Neural cell (in vitro differentiated cells): ENCODE results near the gene SLC39A13. TPM values are rescaled to one million over a fixed set of nuclear protein-coding genes. Genes with fewer than 3 reads are reported as not detected.

Experiments
- H2AFZ ChIP-seq: fragments of 200-600, 300-800 bp; sonication (generic), shearing (Covaris generic); 2 replicates; pipeline ENCODE4 v1.6.0; 2014; ENCODE audit warnings: low read depth, mild to moderate bottlenecking, antibody characterized with exemption, low read length, moderate library complexity
- H3F3A ChIP-seq: fragments of 200-600 bp; shearing (Covaris generic); 2 replicates; pipeline ENCODE4 v1.6.1; 2016; ENCODE audit warnings: mild to moderate bottlenecking, moderate library complexity, mixed read lengths, antibody characterized with exemption, low read length; ENCODE audit not compliant: insufficient read depth, poor library complexity, severe bottlenecking
- H3K27ac ChIP-seq: fragments of 200-600, 300-800 bp; sonication (generic), shearing (Covaris generic); 2 replicates; pipeline ENCODE4 v1.5.1; 2014; ENCODE audit warnings: mild to moderate bottlenecking, low read length, moderate library complexity
- H3K27me3 ChIP-seq: fragments of 300-800, 200-600 bp; sonication (generic), shearing (Covaris generic); 2 replicates; pipeline ENCODE4 v1.6.0; 2014; ENCODE audit warnings: mild to moderate bottlenecking, low read depth, low read length, moderate library complexity; ENCODE audit not compliant: insufficient read depth
- H3K36me3 ChIP-seq: fragments of 300-800, 200-600 bp; sonication (generic), shearing (Covaris generic); 2 replicates; pipeline ENCODE4 v1.5.1; 2014; ENCODE audit warnings: mild to moderate bottlenecking, antibody characterized with exemption, low read length, moderate library complexity; ENCODE audit not compliant: insufficient read depth
- H3K4me2 ChIP-seq: fragments of 300-800, 200-600 bp; sonication (generic), shearing (Covaris generic); 2 replicates; pipeline ENCODE4 v1.6.0; 2014; ENCODE audit warnings: mild to moderate bottlenecking, low read length
- H3K4me3 ChIP-seq: fragments of 300-800, 200-600 bp; sonication (generic), shearing (Covaris generic); 2 replicates; pipeline ENCODE4 v1.5.1; 2014; ENCODE audit warnings: mild to moderate bottlenecking, low read length, moderate library complexity
- H3K79me2 ChIP-seq: fragments of 200-600 bp; shearing (Covaris generic); replicated peaks from 2 replicates; pipeline ENCODE4 v1.6.0; 2014; ENCODE audit warnings: mild to moderate bottlenecking, low read length, moderate library complexity; ENCODE audit not compliant: insufficient read depth
- H3K9ac ChIP-seq: fragments of 300-800, 200-600 bp; sonication (generic), shearing (Covaris generic); 2 replicates; pipeline ENCODE4 v1.6.1; 2016; ENCODE audit warnings: mild to moderate bottlenecking, low read length, mixed read lengths
- H3K9me2 ChIP-seq: fragments of 200-600 bp; shearing (Covaris generic); 2 replicates; pipeline ENCODE4 v1.6.1; 2016; ENCODE audit warnings: mild to moderate bottlenecking, low read length, mixed read lengths; ENCODE audit not compliant: insufficient read depth
- H3K9me3 ChIP-seq: fragments of 200-600, 300-800 bp; sonication (generic), shearing (Covaris generic); 2 replicates; pipeline ENCODE4 v1.6.1; 2016; ENCODE audit warnings: mild to moderate bottlenecking, mixed run types, low read length, moderate library complexity, mixed read lengths
- H4K20me1 ChIP-seq: fragments of 200-600 bp; shearing (Covaris generic); 2 replicates; pipeline ENCODE4 v1.6.1; 2016; ENCODE audit warnings: mild to moderate bottlenecking, mixed run types; ENCODE audit not compliant: insufficient read depth
- CTCF ChIP-seq: fragments of 450-650 bp; IDR thresholded peaks from 2 replicates; pipeline ENCODE4 v1.5.1; 2014; ENCODE audit warnings: antibody characterized with exemption, mild to moderate bottlenecking, moderate library complexity; ENCODE audit not compliant: poor library complexity, severe bottlenecking
- EP300 ChIP-seq: fragments of 450-650 bp; conservative IDR thresholded peaks from 2 replicates; pipeline ENCODE4 v1.6.1; 2014; ENCODE audit warnings: antibody characterized with exemption, mild to moderate bottlenecking, moderate library complexity; ENCODE audit not compliant: poor library complexity, severe bottlenecking
- EZH2 ChIP-seq: fragments of 200-600, 300-800 bp; shearing (Covaris generic), sonication (generic); IDR thresholded peaks from 2 replicates; pipeline ENCODE4 v1.6.1; 2014; ENCODE audit warnings: antibody characterized with exemption, low read length, borderline replicate concordance, mild to moderate bottlenecking; ENCODE audit not compliant: insufficient read depth, poor library complexity, severe bottlenecking
- MXI1 ChIP-seq: fragments of 450-650 bp; conservative IDR thresholded peaks from 2 replicates; pipeline ENCODE4 v1.6.1; 2014; ENCODE audit warnings: antibody characterized with exemption, mild to moderate bottlenecking; ENCODE audit not compliant: poor library complexity, severe bottlenecking
- POLR2AphosphoS5 ChIP-seq: IDR thresholded peaks from 2 replicates; pipeline ENCODE4 v1.6.1; 2012
- RAD21 ChIP-seq: fragments of 450-650 bp; conservative IDR thresholded peaks from 2 replicates; pipeline ENCODE4 v1.6.1; 2014; ENCODE audit warnings: antibody characterized with exemption, mild to moderate bottlenecking, moderate library complexity
- REST ChIP-seq: IDR thresholded peaks from 2 replicates; pipeline ENCODE4 v1.6.1; 2012; ENCODE audit warnings: borderline replicate concordance
- SMC3 ChIP-seq: fragments of 450-650 bp; conservative IDR thresholded peaks from 2 replicates; pipeline ENCODE4 v1.6.1; 2014; ENCODE audit warnings: antibody characterized with exemption, mild to moderate bottlenecking, moderate library complexity; ENCODE audit not compliant: poor library complexity
- TAF1 ChIP-seq: IDR thresholded peaks from 2 replicates; pipeline ENCODE4 v1.6.1; 2012; ENCODE audit warnings: low read depth
- polyA plus RNA-seq: library from polyadenylated mRNA; depleted of rRNA; stranded (reverse); fragments of >200 nt; gene quantifications from 2 replicates; pipeline ENCODE4 v1.2.3, GENCODE V29; 2014

Gene SLC39A13
- polyA plus RNA-seq, 1 donor from 2014 or later, result 48.0 TPM

GRCh38 chr11:47437218-47437745 is 28.9 kb downstream of the SLC39A13 start:
- H3K4me2 ChIP-seq, result no peak overlapping the region
- H3K36me3 ChIP-seq, result no peaks in the 10 kb centered on the region
- no peak overlapping the region for H3K9ac ChIP-seq
- H3K27ac ChIP-seq, result no peak overlapping the region
- no peak overlapping the region for H3K4me3 ChIP-seq
- H3K27me3 ChIP-seq, result no peaks in the 10 kb centered on the region
- no peaks in the 10 kb centered on the region for H4K20me1 ChIP-seq
- H3K79me2 ChIP-seq, result no peaks in the 10 kb centered on the region
- TF ChIP-seq TAF1 (no peak), EP300 (no peak), MXI1 (no peak), POLR2AphosphoS5 (no peak), SMC3 (no peak), REST (no peak), CTCF (no peak), EZH2 (no peak), RAD21 (no peak)
- H3F3A ChIP-seq, result no peaks in the 10 kb centered on the region
- no peak overlapping the region for H2AFZ ChIP-seq
- H3K9me2 ChIP-seq, result no peaks in the 10 kb centered on the region
- H3K9me3 ChIP-seq, result no peaks in the 10 kb centered on the region

GRCh38 chr11:47437746-47438418 is 29.5 kb downstream of the SLC39A13 start:
- H2AFZ ChIP-seq, result no peak overlapping the region

More at GRCh38 chr11:47437746-47438418, 29.5 kb downstream of the SLC39A13 start:
- Histone ChIP-seq H3K9me3 (no peaks in the 10 kb centered on the region), H3K27me3 (no peaks in the 10 kb centered on the region), H3K4me3 (no peak overlapping the region), H3K9me2 (no peaks in the 10 kb centered on the region), H3K9ac (no peak overlapping the region), H3K36me3 (no peaks in the 10 kb centered on the region), H3K79me2 (no peaks in the 10 kb centered on the region), H3K4me2 (no peak overlapping the region), H3F3A (no peaks in the 10 kb centered on the region), H3K27ac (no peak overlapping the region), H4K20me1 (no peaks in the 10 kb centered on the region)
- no peak for TF ChIP-seq MXI1
- no peak for TF ChIP-seq SMC3
- no peak for TF ChIP-seq CTCF
- TF ChIP-seq POLR2AphosphoS5, result no peak
- TF ChIP-seq REST, result no peak
- TF ChIP-seq TAF1, result no peak
- TF ChIP-seq EP300, result no peak
- TF ChIP-seq EZH2, result no peak
- TF ChIP-seq RAD21, result no peak
